Coronary artery (tissue), 2 donors: Measurements from ENCODE around the gene RAB3IL1.

Experiments
- DNase-seq: peaks from one replicate; pipeline ENCODE4 v3.0.0-alpha.2; 2017; ENCODE audit warnings: low spot score
- H3K27ac ChIP-seq, 2 donors: fragments of 200-600 bp; sonication (generic); one replicate each; pipeline ENCODE4 v1.5.1; 2016 to 2019
- H3K4me3 ChIP-seq: fragments of 200-600 bp; sonication (generic); 2 replicates; pipeline ENCODE4 v1.5.1; 2016; ENCODE audit warnings: mild to moderate bottlenecking, moderate library complexity
- TF ChIP-seq, protein P1 (sequence below): fragments of 200-600 bp; sonication (generic); IDR thresholded peaks from one replicate; pipeline ENCODE4 v1.5.1; 2019; ENCODE audit warnings: antibody characterized with exemption

Gene RAB3IL1

GRCh38 chr11:61926235-61926634 is 8.9 kb upstream of the RAB3IL1 start:
- Histone ChIP-seq H3K4me3 (no peak overlapping the region), H3K27ac (no peak overlapping the region)
- TF ChIP-seq, protein P1, sequence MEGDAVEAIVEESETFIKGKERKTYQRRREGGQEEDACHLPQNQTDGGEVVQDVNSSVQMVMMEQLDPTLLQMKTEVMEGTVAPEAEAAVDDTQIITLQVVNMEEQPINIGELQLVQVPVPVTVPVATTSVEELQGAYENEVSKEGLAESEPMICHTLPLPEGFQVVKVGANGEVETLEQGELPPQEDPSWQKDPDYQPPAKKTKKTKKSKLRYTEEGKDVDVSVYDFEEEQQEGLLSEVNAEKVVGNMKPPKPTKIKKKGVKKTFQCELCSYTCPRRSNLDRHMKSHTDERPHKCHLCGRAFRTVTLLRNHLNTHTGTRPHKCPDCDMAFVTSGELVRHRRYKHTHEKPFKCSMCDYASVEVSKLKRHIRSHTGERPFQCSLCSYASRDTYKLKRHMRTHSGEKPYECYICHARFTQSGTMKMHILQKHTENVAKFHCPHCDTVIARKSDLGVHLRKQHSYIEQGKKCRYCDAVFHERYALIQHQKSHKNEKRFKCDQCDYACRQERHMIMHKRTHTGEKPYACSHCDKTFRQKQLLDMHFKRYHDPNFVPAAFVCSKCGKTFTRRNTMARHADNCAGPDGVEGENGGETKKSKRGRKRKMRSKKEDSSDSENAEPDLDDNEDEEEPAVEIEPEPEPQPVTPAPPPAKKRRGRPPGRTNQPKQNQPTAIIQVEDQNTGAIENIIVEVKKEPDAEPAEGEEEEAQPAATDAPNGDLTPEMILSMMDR, result no peak
- DNase-seq, result no peak

DNA sequence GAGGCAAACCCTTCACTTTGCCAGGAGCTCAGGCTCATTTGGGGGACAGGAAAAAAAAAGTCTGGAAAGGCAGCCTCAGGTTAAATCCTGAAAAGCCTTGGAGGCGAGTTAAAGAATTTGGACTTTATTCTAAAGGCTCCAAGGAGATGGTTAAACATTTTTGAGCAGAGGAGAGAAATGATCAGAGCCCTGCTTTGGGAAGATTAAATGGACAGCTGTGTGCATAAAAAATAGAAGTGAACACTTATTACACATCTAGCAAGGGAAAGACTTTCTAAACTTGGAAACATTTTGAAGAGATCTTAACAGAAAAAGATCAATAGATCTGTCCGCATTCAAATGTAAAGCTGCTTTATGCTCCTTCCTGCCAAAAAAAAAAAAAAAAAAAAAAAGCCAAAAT is 8.4 kb upstream of the RAB3IL1 start:
- Histone ChIP-seq H3K4me3 (no peak overlapping the region), H3K27ac (no peak overlapping the region)
- DNase-seq, result no peak
- TF ChIP-seq, protein P1, result no peak

DNA sequence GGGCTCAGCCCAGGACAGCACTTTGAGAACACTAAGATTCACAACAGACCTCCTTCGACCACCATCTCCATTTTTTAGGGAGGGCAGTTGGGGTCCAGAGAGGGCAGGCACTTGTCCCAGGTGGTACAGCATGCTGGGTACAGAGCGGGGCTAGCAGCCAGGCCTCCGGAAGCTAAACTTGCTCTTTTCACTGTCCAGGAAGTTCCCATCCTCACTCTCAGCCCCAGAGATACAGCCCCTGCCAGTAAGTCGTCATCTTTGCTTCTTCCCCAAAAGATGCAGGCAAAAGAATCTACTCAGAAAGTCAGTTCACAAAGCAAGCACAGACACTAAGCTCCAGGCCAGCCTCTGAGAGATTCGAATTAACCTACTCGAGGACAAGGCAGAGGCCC is 6.7 kb upstream of the RAB3IL1 start:
- DNase-seq, result no peak
- H3K4me3 ChIP-seq, result no peak overlapping the region
- peak overlapping the region; percentile 51 to 86 for H3K27ac ChIP-seq
- TF ChIP-seq, protein P1, result no peak

- no peak overlapping the region for H3K4me3 ChIP-seq
- DNase-seq, result peak; percentile 83
- H3K27ac ChIP-seq, result peak overlapping the region; percentile 51 to 86
- TF ChIP-seq, protein P1, result no peak
Observed at GRCh38 chr11:61923166-61924063, 6.0 kb upstream of the RAB3IL1 start.

GRCh38 chr11:61922539-61922938 is 5.2 kb upstream of the RAB3IL1 start:
- H3K4me3 ChIP-seq, result no peak overlapping the region
- H3K27ac ChIP-seq, result peak overlapping the region; percentile 51 to 86
- peak; percentile 83 for DNase-seq

DNA sequence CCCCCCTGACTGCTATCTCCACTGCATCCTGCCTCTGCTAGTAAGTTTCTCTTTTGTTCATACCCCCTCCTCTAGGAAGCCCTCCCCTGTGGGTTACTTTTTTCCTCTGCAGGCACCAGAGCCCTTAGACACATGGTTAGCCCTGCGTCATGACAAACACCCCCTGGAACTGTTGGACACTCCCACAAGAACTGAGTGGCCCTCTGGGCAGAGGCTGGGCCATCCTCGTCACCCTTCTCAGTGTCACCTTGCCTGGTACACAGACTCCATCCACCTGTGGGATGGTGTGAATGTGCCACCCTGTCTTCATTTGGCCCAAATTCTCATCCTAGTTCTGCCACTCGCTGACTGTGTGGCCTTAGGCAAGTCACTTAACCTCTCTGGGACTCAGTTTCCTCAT is 4.1 kb upstream of the RAB3IL1 start:
- H3K27ac ChIP-seq, result peak overlapping the region in 1 of 2 donors; percentile 29
- no peak overlapping the region for H3K4me3 ChIP-seq
- DNase-seq, result no peak
- TF ChIP-seq, protein P1, result no peak

More at GRCh38 chr11:61922539-61922938, 5.2 kb upstream of the RAB3IL1 start:
- TF ChIP-seq, protein P1, result no peak
